Liver (tissue), 9 donors: ENCODE data around the gene ATF7IP. TPM values are rescaled to one million over a fixed set of nuclear protein-coding genes. Genes with fewer than 3 reads are reported as not detected.

Experiments
- DNase-seq: peaks from one replicate; pipeline ENCODE4 v3.0.0-alpha.2; 2017; ENCODE audit warnings: low spot score
- H3K27ac ChIP-seq, 2 donors: one replicate each; pipeline ENCODE4 v1.7.0; 2013; ENCODE audit warnings: inconsistent platforms in 2 of 2, low read length in 2 of 2, control low read depth in 1 of 2, low read depth in 1 of 2, mild to moderate bottlenecking in 1 of 2
- H3K27me3 ChIP-seq, 4 donors: one replicate each; pipeline versions ENCODE4 v1.6.1 to v1.7.0; 2013; ENCODE audit warnings: low read length in 3 of 4, inconsistent platforms in 1 of 4, mild to moderate bottlenecking in 1 of 4, moderate library complexity in 1 of 4; ENCODE audit not compliant: control insufficient read depth in 4 of 4, insufficient read depth in 4 of 4
- H3K36me3 ChIP-seq, 4 donors: one replicate each; pipeline versions ENCODE4 v1.6.1 to v1.7.0; 2013; ENCODE audit warnings: low read length in 3 of 4, mild to moderate bottlenecking in 3 of 4, low read depth in 1 of 4, moderate library complexity in 1 of 4; ENCODE audit not compliant: control insufficient read depth in 4 of 4, insufficient read depth in 3 of 4
- H3K4me1 ChIP-seq, 4 donors: one replicate each; pipeline versions ENCODE4 v1.6.1 to v1.7.0; 2013; ENCODE audit warnings: low read length in 3 of 4, mild to moderate bottlenecking in 3 of 4, moderate library complexity in 1 of 4; ENCODE audit not compliant: control insufficient read depth in 4 of 4, insufficient read depth in 4 of 4
- H3K4me3 ChIP-seq, 3 donors: one replicate each; pipeline versions ENCODE4 v1.6.1 to v1.7.0; 2013; ENCODE audit warnings: low read length in 3 of 3, control low read depth in 1 of 3, low read depth in 1 of 3, mild to moderate bottlenecking in 1 of 3
- H3K9ac ChIP-seq, 2 donors: one replicate each; pipeline ENCODE4 v1.7.0; 2013; ENCODE audit warnings: low read length in 2 of 2, mild to moderate bottlenecking in 2 of 2, moderate library complexity in 2 of 2, control low read depth in 1 of 2, low read depth in 1 of 2
- H3K9me3 ChIP-seq, 4 donors: one replicate each; pipeline versions ENCODE4 v1.6.1 to v1.7.0; 2013; ENCODE audit warnings: low read length in 3 of 4; ENCODE audit not compliant: control insufficient read depth in 4 of 4
- EGR1 ChIP-seq, 2 donors: IDR thresholded peaks; 2 replicates each; pipeline ENCODE4 v1.6.1; 2016 to 2018; ENCODE audit warnings: antibody characterized with exemption in 2 of 2, low read depth in 2 of 2
- FOXA1 ChIP-seq: IDR thresholded peaks from 2 replicates; pipeline ENCODE4 v1.6.1; 2016; ENCODE audit warnings: antibody characterized with exemption
- FOXA2 ChIP-seq: IDR thresholded peaks from 2 replicates; pipeline ENCODE4 v1.6.1; 2016; ENCODE audit warnings: antibody characterized with exemption
- HNF4G ChIP-seq: IDR thresholded peaks from 2 replicates; pipeline ENCODE4 v1.6.1; 2016; ENCODE audit warnings: antibody characterized with exemption
- JUND ChIP-seq, 2 donors: IDR thresholded peaks; 2 replicates each; pipeline ENCODE4 v1.6.1; 2016; ENCODE audit warnings: antibody characterized with exemption in 2 of 2
- NR2F2 ChIP-seq: IDR thresholded peaks from 2 replicates; pipeline ENCODE4 v1.6.1; 2016; ENCODE audit warnings: antibody characterized with exemption
- REST ChIP-seq: IDR thresholded peaks from 2 replicates; pipeline ENCODE4 v1.6.1; 2016; ENCODE audit warnings: antibody characterized with exemption, mild to moderate bottlenecking
- RXRA ChIP-seq, 2 donors: IDR thresholded peaks; 2 replicates each; pipeline ENCODE4 v1.6.1; 2017 to 2018; ENCODE audit warnings: antibody characterized with exemption in 2 of 2, mild to moderate bottlenecking in 1 of 2
- ZBTB33 ChIP-seq: IDR thresholded peaks from 2 replicates; pipeline ENCODE4 v1.6.1; 2016; ENCODE audit warnings: antibody characterized with exemption
- WGBS: extraction: QIAGEN DNeasy Blood & Tissue Kit; methylation state at CpG from one replicate; pipeline ENCODE4 v1.1.7; 2013; 5-methylcytosine and 5-hydroxymethylcytosine counted together
- polyA plus RNA-seq, 2 donors: library from polyadenylated mRNA; stranded (reverse) in 1 of 2; unstranded in 1 of 2; fragments of 200-250 nt in 1 of 2; fragments of >200 nt in 1 of 2; fragmentation: Nextera tagmentation in 1 of 2; extraction: Ambion mirVana in 1 of 2; gene quantifications; one replicate each; pipeline versions ENCODE4 v1.2.1 to v1.2.3, GENCODE V29; 2013 to 2015
- total RNA-seq, 2 donors: library from RNA; depleted of rRNA; stranded (reverse); fragments of >200 nt; gene quantifications; one replicate each; pipeline ENCODE4 v1.2.3, GENCODE V29; 2014
- TF ChIP-seq, protein P1 (sequence below): IDR thresholded peaks from 2 replicates; pipeline ENCODE4 v1.6.1; 2016; ENCODE audit warnings: antibody characterized with exemption
- TF ChIP-seq, protein P2 (sequence below): fragments of 150-350 bp; IDR thresholded peaks from 2 replicates; pipeline ENCODE4 v1.5.1; 2017; ENCODE audit warnings: improper control_type of control experiment, low read depth, low read length; ENCODE audit not compliant: missing input control
- TF ChIP-seq, protein P3 (sequence below): IDR thresholded peaks from 2 replicates; pipeline ENCODE4 v1.6.1; 2016; ENCODE audit warnings: antibody characterized with exemption
- donor health status: healthy.
- donor health status: healthy.
- donor health status: healthy.
- donor health status: healthy.
- donor health status: healthy.

The ATF7IP gene
- total and polyA plus RNA-seq, 4 donors = 3.9 to 25.6 (median 19.9) TPM

- Histone ChIP-seq H3K27ac (no peak overlapping the region), H3K9ac (no peak overlapping the region), H3K4me1 (peaks cover 0 to 10% (median 4%) of the 10 kb centered on the region in 4 donors), H3K36me3 (peaks cover 4 to 18% (median 10%) of the 10 kb centered on the region in 4 donors), H3K27me3 (no peaks in the 10 kb centered on the region), H3K4me3 (no peak overlapping the region), H3K9me3 (no peaks in the 10 kb centered on the region)
- no peak for DNase-seq
- TF ChIP-seq, protein P1, sequence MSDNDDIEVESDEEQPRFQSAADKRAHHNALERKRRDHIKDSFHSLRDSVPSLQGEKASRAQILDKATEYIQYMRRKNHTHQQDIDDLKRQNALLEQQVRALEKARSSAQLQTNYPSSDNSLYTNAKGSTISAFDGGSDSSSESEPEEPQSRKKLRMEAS = no peak
- TF ChIP-seq FOXA2 = no peak
- TF ChIP-seq RXRA (IDR thresholded peaks at IDR 0.05) = no peak
Observed at GRCh38 chr12:14426792-14427191, 61.3 kb downstream of the ATF7IP start.

- WGBS = 99% methylated on average over 1 of the region's 1 CpG
- Histone ChIP-seq H3K9ac (no peak overlapping the region), H3K4me1 (peaks cover 0 to 10% (median 4%) of the 10 kb centered on the region in 4 donors), H3K9me3 (no peaks in the 10 kb centered on the region), H3K27ac (no peak overlapping the region), H3K36me3 (peaks cover 4 to 18% (median 10%) of the 10 kb centered on the region in 4 donors), H3K4me3 (no peak overlapping the region), H3K27me3 (no peaks in the 10 kb centered on the region)
- TF ChIP-seq RXRA (IDR thresholded peaks at IDR 0.05) = no peak
- no peak for TF ChIP-seq FOXA1
- TF ChIP-seq JUND (IDR thresholded peaks at IDR 0.05) = no peak
- TF ChIP-seq, protein P2, sequence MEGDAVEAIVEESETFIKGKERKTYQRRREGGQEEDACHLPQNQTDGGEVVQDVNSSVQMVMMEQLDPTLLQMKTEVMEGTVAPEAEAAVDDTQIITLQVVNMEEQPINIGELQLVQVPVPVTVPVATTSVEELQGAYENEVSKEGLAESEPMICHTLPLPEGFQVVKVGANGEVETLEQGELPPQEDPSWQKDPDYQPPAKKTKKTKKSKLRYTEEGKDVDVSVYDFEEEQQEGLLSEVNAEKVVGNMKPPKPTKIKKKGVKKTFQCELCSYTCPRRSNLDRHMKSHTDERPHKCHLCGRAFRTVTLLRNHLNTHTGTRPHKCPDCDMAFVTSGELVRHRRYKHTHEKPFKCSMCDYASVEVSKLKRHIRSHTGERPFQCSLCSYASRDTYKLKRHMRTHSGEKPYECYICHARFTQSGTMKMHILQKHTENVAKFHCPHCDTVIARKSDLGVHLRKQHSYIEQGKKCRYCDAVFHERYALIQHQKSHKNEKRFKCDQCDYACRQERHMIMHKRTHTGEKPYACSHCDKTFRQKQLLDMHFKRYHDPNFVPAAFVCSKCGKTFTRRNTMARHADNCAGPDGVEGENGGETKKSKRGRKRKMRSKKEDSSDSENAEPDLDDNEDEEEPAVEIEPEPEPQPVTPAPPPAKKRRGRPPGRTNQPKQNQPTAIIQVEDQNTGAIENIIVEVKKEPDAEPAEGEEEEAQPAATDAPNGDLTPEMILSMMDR = no peak
- TF ChIP-seq EGR1 (IDR thresholded peaks at IDR 0.05; ENCODE audit: low read depth in 2 of 2) = no peak
- no peak for TF ChIP-seq ZBTB33
- TF ChIP-seq HNF4G = no peak
- TF ChIP-seq, protein P3, sequence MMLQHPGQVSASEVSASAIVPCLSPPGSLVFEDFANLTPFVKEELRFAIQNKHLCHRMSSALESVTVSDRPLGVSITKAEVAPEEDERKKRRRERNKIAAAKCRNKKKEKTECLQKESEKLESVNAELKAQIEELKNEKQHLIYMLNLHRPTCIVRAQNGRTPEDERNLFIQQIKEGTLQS = no peak
- TF ChIP-seq REST = no peak
- TF ChIP-seq NR2F2 = no peak
- no peak for DNase-seq
Observed at GRCh38 chr12:14427929-14428328, 62.4 kb downstream of the ATF7IP start.
